Measurements from ENCODE around the gene SSRP1.

Gene SSRP1

GRCh38 chr11:57359896-57360690, 24.4 kb upstream of the SSRP1 start:
- TF ChIP-seq CTCF (IDR thresholded peaks at IDR 0.05; ENCODE audit: control insufficient read depth, insufficient read depth, low read depth, low read length, missing control alignments): no peak
- no peak overlapping the region for H3K4me3 ChIP-seq (ENCODE audit: control insufficient read depth, low read depth, low read length)
- DNase-seq (ENCODE audit: low read depth): no peak

GRCh38 chr11:57359396-57359795, 23.7 kb upstream of the SSRP1 start:
- no peak for DNase-seq (ENCODE audit: low read depth)
- TF ChIP-seq CTCF (IDR thresholded peaks at IDR 0.05; ENCODE audit: control insufficient read depth, insufficient read depth, low read depth, low read length, missing control alignments): no peak
- H3K4me3 ChIP-seq (ENCODE audit: control insufficient read depth, low read depth, low read length): no peak overlapping the region

- DNase-seq (ENCODE audit: low read depth): no peak
- TF ChIP-seq CTCF (IDR thresholded peaks at IDR 0.05; ENCODE audit: control insufficient read depth, insufficient read depth, low read depth, low read length, missing control alignments): no peak
- no peak overlapping the region for H3K4me3 ChIP-seq (ENCODE audit: control insufficient read depth, low read depth, low read length)
Measured at GRCh38 chr11:57358991-57359390, 23.3 kb upstream of the SSRP1 start.

GRCh38 chr11:57358543-57358961, 22.9 kb upstream of the SSRP1 start:
- no peak overlapping the region for H3K4me3 ChIP-seq (ENCODE audit: control insufficient read depth, low read depth, low read length)
- no peak for DNase-seq (ENCODE audit: low read depth)

GRCh38 chr11:57357856-57358255, 22.2 kb upstream of the SSRP1 start:
- no peak for DNase-seq (ENCODE audit: low read depth)
- no peak overlapping the region for H3K4me3 ChIP-seq (ENCODE audit: control insufficient read depth, low read depth, low read length)
- TF ChIP-seq CTCF (IDR thresholded peaks at IDR 0.05; ENCODE audit: control insufficient read depth, insufficient read depth, low read depth, low read length, missing control alignments): no peak

More at GRCh38 chr11:57358543-57358961, 22.9 kb upstream of the SSRP1 start:
- no peak for TF ChIP-seq CTCF (IDR thresholded peaks at IDR 0.05; ENCODE audit: control insufficient read depth, insufficient read depth, low read depth, low read length, missing control alignments)

- no peak overlapping the region for H3K4me3 ChIP-seq (ENCODE audit: control insufficient read depth, low read depth, low read length)
- TF ChIP-seq CTCF (IDR thresholded peaks at IDR 0.05; ENCODE audit: control insufficient read depth, insufficient read depth, low read depth, low read length, missing control alignments): no peak
- DNase-seq (ENCODE audit: low read depth): no peak
Measured at GRCh38 chr11:57357310-57357709, 21.6 kb upstream of the SSRP1 start.

Data from AG09309 (cell line).